ENCODE measurements around the gene EFNA3.

EFNA3 gene

GRCh38 chr1:155068599-155068998 lies 10.0 kb upstream of the EFNA3 start:
- H3K4me3 ChIP-seq = no peak overlapping the region
- no peak for TF ChIP-seq CTCF (IDR thresholded peaks at IDR 0.05)
- H3K27ac ChIP-seq = no peak overlapping the region
- no peak for DNase-seq (ENCODE audit: low spot score)

GRCh38 chr1:155069551-155070157 lies 9.0 kb upstream of the EFNA3 start:
- no peak for DNase-seq (ENCODE audit: low spot score)
- no peak for TF ChIP-seq CTCF (IDR thresholded peaks at IDR 0.05)
- H3K27ac ChIP-seq = no peak overlapping the region
- H3K4me3 ChIP-seq = no peak overlapping the region

GRCh38 chr1:155070158-155070621 lies 8.4 kb upstream of the EFNA3 start:
- H3K4me3 ChIP-seq = peak overlapping the region; percentile 72
- no peak for TF ChIP-seq CTCF (IDR thresholded peaks at IDR 0.05)
- no peak for DNase-seq (ENCODE audit: low spot score)
- H3K27ac ChIP-seq = no peak overlapping the region

- TF ChIP-seq CTCF (IDR thresholded peaks at IDR 0.05) = no peak
- peak; percentile 82 for DNase-seq (ENCODE audit: low spot score)
- H3K4me3 ChIP-seq = peak overlapping the region; percentile 72
- peak overlapping the region in 1 of 2 donors; percentile 79 for H3K27ac ChIP-seq
Observed at GRCh38 chr1:155070721-155071569, 7.7 kb upstream of the EFNA3 start.

GRCh38 chr1:155071701-155072100 lies 6.9 kb upstream of the EFNA3 start:
- no peak overlapping the region for H3K4me3 ChIP-seq
- no peak for DNase-seq (ENCODE audit: low spot score)
- no peak for TF ChIP-seq CTCF (IDR thresholded peaks at IDR 0.05)
- peak overlapping the region in 1 of 2 donors; percentile 79 for H3K27ac ChIP-seq

GRCh38 chr1:155072531-155073289 lies 5.9 kb upstream of the EFNA3 start:
- no peak for DNase-seq (ENCODE audit: low spot score)
- TF ChIP-seq CTCF (IDR thresholded peaks at IDR 0.05) = no peak
- Histone ChIP-seq H3K4me3 (no peak overlapping the region), H3K27ac (no peak overlapping the region)

Measured in coronary artery (tissue), 2 donors.